ENCODE results near the gene RPS26. TPM values are rescaled to one million over a fixed set of nuclear protein-coding genes. Genes with fewer than 3 reads are reported as not detected.

RPS26 gene
- total and polyA plus RNA-seq, 2 donors, result 386 to 2,654 TPM

DNA sequence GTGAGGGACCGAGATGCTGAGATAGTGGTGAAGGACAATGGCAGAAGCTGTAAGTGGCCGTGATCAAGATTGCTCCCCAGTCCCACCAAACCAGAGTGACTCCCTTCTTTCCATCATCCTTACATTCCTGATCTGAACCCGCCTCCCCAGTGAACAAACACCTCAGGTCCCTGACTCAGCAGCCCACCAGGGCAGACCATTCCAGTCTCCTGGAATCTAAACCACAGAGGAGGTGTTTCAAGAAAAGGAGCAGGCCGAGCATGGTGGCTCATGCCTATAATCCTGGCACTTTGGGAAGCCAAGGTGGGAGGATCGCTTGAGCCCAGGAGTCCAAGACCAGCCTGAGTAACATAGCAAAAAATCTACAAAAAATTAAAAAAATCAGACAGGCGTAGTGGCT, 44.9 kb downstream of the RPS26 start:
- WGBS, result 93% methylated on average over 6 of the region's 6 CpGs
- Histone ChIP-seq H3K36me3 (ENCODE audit: control insufficient read depth in 2 of 2, insufficient read depth in 2 of 2, low read length in 1 of 2) (no peaks in the 10 kb centered on the region), H3K27me3 (ENCODE audit: control insufficient read depth in 2 of 2, insufficient read depth in 1 of 2, low read length in 1 of 2) (peaks cover 0 to 32% of the 10 kb centered on the region in 2 donors), H3K9me3 (ENCODE audit: control insufficient read depth in 2 of 2, insufficient read depth in 1 of 2, low read length in 1 of 2) (no peaks in the 10 kb centered on the region), H3K4me3 (ENCODE audit: low read length in 2 of 2) (no peak overlapping the region), H3K4me1 (ENCODE audit: control insufficient read depth in 2 of 2, insufficient read depth in 2 of 2, low read length in 2 of 2) (no peaks in the 10 kb centered on the region), H3K27ac (ENCODE audit: low read depth in 1 of 2, low read length in 1 of 2) (no peak overlapping the region)
- DNase-seq (ENCODE audit: low read depth in 6 of 9, low spot score in 9 of 9), result no peak

DNA sequence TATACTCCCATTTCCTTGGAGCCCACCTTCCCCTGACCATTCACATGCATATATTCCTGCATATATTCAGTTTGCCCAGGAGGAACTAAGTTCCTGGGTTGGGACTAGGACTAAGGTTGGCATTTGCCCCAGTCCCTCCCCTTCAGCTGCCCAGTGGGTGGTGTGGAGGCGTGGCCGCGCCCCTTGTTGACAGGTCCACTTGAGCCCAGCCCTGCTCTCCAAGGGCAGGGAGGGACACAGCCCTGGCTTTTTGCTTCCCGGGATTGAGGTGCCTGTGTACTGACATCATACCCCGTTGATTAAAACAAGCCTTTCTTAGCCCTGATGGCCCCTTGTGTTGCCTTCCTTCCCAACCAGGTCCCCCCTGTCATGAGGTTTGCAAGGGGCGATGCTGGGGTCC, 45.5 kb downstream of the RPS26 start:
- Histone ChIP-seq H3K27ac (ENCODE audit: low read depth in 1 of 2, low read length in 1 of 2) (no peak overlapping the region), H3K4me3 (ENCODE audit: low read length in 2 of 2) (no peak overlapping the region), H3K27me3 (ENCODE audit: control insufficient read depth in 2 of 2, insufficient read depth in 1 of 2, low read length in 1 of 2) (peaks cover 0 to 26% of the 10 kb centered on the region in 2 donors), H3K36me3 (ENCODE audit: control insufficient read depth in 2 of 2, insufficient read depth in 2 of 2, low read length in 1 of 2) (no peaks in the 10 kb centered on the region), H3K4me1 (ENCODE audit: control insufficient read depth in 2 of 2, insufficient read depth in 2 of 2, low read length in 2 of 2) (no peaks in the 10 kb centered on the region), H3K9me3 (ENCODE audit: control insufficient read depth in 2 of 2, insufficient read depth in 1 of 2, low read length in 1 of 2) (no peaks in the 10 kb centered on the region)
- no peak for DNase-seq (ENCODE audit: low read depth in 6 of 9, low spot score in 9 of 9)
- 97% methylated on average over 6 of the region's 6 CpGs for WGBS

Other genes with a start within 250 kb of the RPS26 start
- gene SARNP, start 224.2 kb upstream of the RPS26 start, total RNA-seq, result 141 TPM
- 112 TPM for gene SARNP, start 224.2 kb upstream of the RPS26 start, polyA plus RNA-seq
- gene ORMDL2, start 223.9 kb upstream of the RPS26 start, total RNA-seq, result 32.9 TPM
- gene ORMDL2, start 223.9 kb upstream of the RPS26 start, polyA plus RNA-seq, result 36.3 TPM
- 35.5 TPM for gene DNAJC14, start 212.3 kb upstream of the RPS26 start, total RNA-seq
- 22.2 TPM for gene DNAJC14, start 212.3 kb upstream of the RPS26 start, polyA plus RNA-seq
- gene MMP19, start 199.0 kb upstream of the RPS26 start, total RNA-seq, result 4.5 TPM
- 19.9 TPM for gene MMP19, start 199.0 kb upstream of the RPS26 start, polyA plus RNA-seq
- 39.0 TPM for gene PYM1, start 114.0 kb upstream of the RPS26 start, total RNA-seq
- 57.9 TPM for gene PYM1, start 114.0 kb upstream of the RPS26 start, polyA plus RNA-seq
- gene DGKA, start 110.8 kb upstream of the RPS26 start, total RNA-seq, result 326 TPM
- gene DGKA, start 110.8 kb upstream of the RPS26 start, polyA plus RNA-seq, result 381 TPM
- 0.28 TPM for gene PMEL, start 75.9 kb upstream of the RPS26 start, total RNA-seq
- 0.94 TPM for gene PMEL, start 75.9 kb upstream of the RPS26 start, polyA plus RNA-seq
- gene CDK2, start 75.1 kb upstream of the RPS26 start, total RNA-seq, result 67.2 TPM
- 22.3 TPM for gene CDK2, start 75.1 kb upstream of the RPS26 start, polyA plus RNA-seq
- 39.7 TPM for gene RAB5B, start 67.8 kb upstream of the RPS26 start, total RNA-seq
- 63.1 TPM for gene RAB5B, start 67.8 kb upstream of the RPS26 start, polyA plus RNA-seq
- gene SUOX, start 44.6 kb upstream of the RPS26 start, total RNA-seq, result 9.4 TPM
- gene SUOX, start 44.6 kb upstream of the RPS26 start, polyA plus RNA-seq, result 11.6 TPM
- gene IKZF4, start 20.9 kb upstream of the RPS26 start, total RNA-seq, result 1.7 TPM
- 2.7 TPM for gene IKZF4, start 20.9 kb upstream of the RPS26 start, polyA plus RNA-seq
- 1.4 TPM for gene ERBB3, start 38.2 kb downstream of the RPS26 start, total RNA-seq
- 4.3 TPM for gene ERBB3, start 38.2 kb downstream of the RPS26 start, polyA plus RNA-seq
- gene PA2G4, start 62.6 kb downstream of the RPS26 start, total RNA-seq, result 170 TPM
- gene PA2G4, start 62.6 kb downstream of the RPS26 start, polyA plus RNA-seq, result 67.9 TPM
- gene RPL41, start 74.7 kb downstream of the RPS26 start, total RNA-seq, result 9,819 TPM
- 5,569 TPM for gene RPL41, start 74.7 kb downstream of the RPS26 start, polyA plus RNA-seq
- gene ZC3H10, start 76.3 kb downstream of the RPS26 start, total RNA-seq, result 4.3 TPM
- gene ZC3H10, start 76.3 kb downstream of the RPS26 start, polyA plus RNA-seq, result 3.1 TPM
- 63.4 TPM for gene ESYT1, start 86.3 kb downstream of the RPS26 start, total RNA-seq
- 39.2 TPM for gene ESYT1, start 86.3 kb downstream of the RPS26 start, polyA plus RNA-seq
- 101 TPM for gene MYL6B, start 110.7 kb downstream of the RPS26 start, total RNA-seq
- gene MYL6B, start 110.7 kb downstream of the RPS26 start, polyA plus RNA-seq, result 60.9 TPM
- 2,051 TPM for gene MYL6, start 116.4 kb downstream of the RPS26 start, total RNA-seq
- gene MYL6, start 116.4 kb downstream of the RPS26 start, polyA plus RNA-seq, result 2,137 TPM
- gene SMARCC2, start 147.6 kb downstream of the RPS26 start, total RNA-seq, result 20.3 TPM
- 25.9 TPM for gene SMARCC2, start 147.6 kb downstream of the RPS26 start, polyA plus RNA-seq
- gene RNF41, start 180.0 kb downstream of the RPS26 start, total RNA-seq, result 26.8 TPM
- gene RNF41, start 180.0 kb downstream of the RPS26 start, polyA plus RNA-seq, result 18.3 TPM
- 21.6 TPM for gene NABP2, start 182.4 kb downstream of the RPS26 start, total RNA-seq
- 16.0 TPM for gene NABP2, start 182.4 kb downstream of the RPS26 start, polyA plus RNA-seq
- 0.24 TPM for gene SLC39A5, start 188.1 kb downstream of the RPS26 start, total RNA-seq
- gene SLC39A5, start 188.1 kb downstream of the RPS26 start, polyA plus RNA-seq, result 0.30 TPM
- gene ANKRD52, start 216.5 kb downstream of the RPS26 start, total RNA-seq, result 2.9 TPM
- 7.9 TPM for gene ANKRD52, start 216.5 kb downstream of the RPS26 start, polyA plus RNA-seq
- gene COQ10A, start 225.0 kb downstream of the RPS26 start, total RNA-seq, result 9.4 TPM
- 24.9 TPM for gene COQ10A, start 225.0 kb downstream of the RPS26 start, polyA plus RNA-seq